ENCODE results near the gene SIGLEC5. TPM values are rescaled to one million over a fixed set of nuclear protein-coding genes. Genes with fewer than 3 reads are reported as not detected.

The SIGLEC5 gene
- polyA plus RNA-seq, 4 donors = 0.10 to 0.53 (median 0.22) TPM; not detected in 1

GRCh38 chr19:51628153-51628939 lies 1.9 kb downstream of the SIGLEC5 start:
- DNase-seq (ENCODE audit: low read depth in 4 of 4, low spot score in 3 of 4) = no peak

GRCh38 chr19:51627491-51628138 lies 2.6 kb downstream of the SIGLEC5 start:
- DNase-seq (ENCODE audit: low read depth in 4 of 4, low spot score in 3 of 4) = no peak

- DNase-seq (ENCODE audit: low read depth in 4 of 4, low spot score in 3 of 4) = no peak
These were observed 3.5 kb downstream of the SIGLEC5 start for GRCh38 chr19:51626675-51627074.

GRCh38 chr19:51621178-51621577 lies 9.0 kb downstream of the SIGLEC5 start:
- DNase-seq (ENCODE audit: low read depth in 4 of 4, low spot score in 3 of 4) = no peak

- DNase-seq (ENCODE audit: low read depth in 4 of 4, low spot score in 3 of 4) = no peak
These were observed 14.2 kb downstream of the SIGLEC5 start for GRCh38 chr19:51615991-51616390.

- no peak for DNase-seq (ENCODE audit: low read depth in 4 of 4, low spot score in 3 of 4)
These were observed 15.4 kb downstream of the SIGLEC5 start for GRCh38 chr19:51614789-51615188.

- no peak for DNase-seq (ENCODE audit: low read depth in 4 of 4, low spot score in 3 of 4)
These were observed 19.6 kb downstream of the SIGLEC5 start for GRCh38 chr19:51610576-51610975.

- DNase-seq (ENCODE audit: low read depth in 4 of 4, low spot score in 3 of 4) = peak; percentile 49 to 61 (median 55)
These were observed 22.2 kb downstream of the SIGLEC5 start for GRCh38 chr19:51607920-51608562.

- no peak for DNase-seq (ENCODE audit: low read depth in 4 of 4, low spot score in 3 of 4)
These were observed 23.1 kb downstream of the SIGLEC5 start for GRCh38 chr19:51607077-51607476.

- DNase-seq (ENCODE audit: low read depth in 4 of 4, low spot score in 3 of 4) = no peak
These were observed 27.9 kb downstream of the SIGLEC5 start for GRCh38 chr19:51602189-51602854.

- DNase-seq (ENCODE audit: low read depth in 4 of 4, low spot score in 3 of 4) = no peak
These were observed 29.1 kb downstream of the SIGLEC5 start for GRCh38 chr19:51600940-51601580.

- no peak for DNase-seq (ENCODE audit: low read depth in 4 of 4, low spot score in 3 of 4)
These were observed 31.1 kb downstream of the SIGLEC5 start for GRCh38 chr19:51599084-51599483.

- no peak for DNase-seq (ENCODE audit: low read depth in 4 of 4, low spot score in 3 of 4)
These were observed 31.9 kb downstream of the SIGLEC5 start for GRCh38 chr19:51598159-51598915.

GRCh38 chr19:51595190-51596175 lies 34.7 kb downstream of the SIGLEC5 start:
- DNase-seq (ENCODE audit: low read depth in 4 of 4, low spot score in 3 of 4) = no peak

GRCh38 chr19:51594774-51595109 lies 35.5 kb downstream of the SIGLEC5 start:
- no peak for DNase-seq (ENCODE audit: low read depth in 4 of 4, low spot score in 3 of 4)

GRCh38 chr19:51593969-51594773 lies 36.0 kb downstream of the SIGLEC5 start:
- DNase-seq (ENCODE audit: low read depth in 4 of 4, low spot score in 3 of 4) = peak; percentile 92 to 95 (median 94)

GRCh38 chr19:51593138-51593890 lies 36.9 kb downstream of the SIGLEC5 start:
- DNase-seq (ENCODE audit: low read depth in 4 of 4, low spot score in 3 of 4) = no peak
